Tibial nerve (tissue), 4 donors: Measurements from ENCODE around the gene PTOV1.

Source experiments
- CTCF ChIP-seq, 5 experiments: fragments of 200-600 bp in 3 of 5; fragments of 450-650 bp in 2 of 5; sonication (generic) in 3 of 5; IDR thresholded peaks; one replicate each; pipeline ENCODE4 v1.5.1; 2016 to 2019; ENCODE audit warnings: antibody characterized with exemption in 5 of 5, mild to moderate bottlenecking in 3 of 5, moderate library complexity in 2 of 5
- EP300 ChIP-seq, 2 donors: sonication (generic); formaldehyde crosslinking; IDR thresholded peaks; one replicate each; pipeline ENCODE4 v1.6.1; 2017; ENCODE audit warnings: antibody characterized with exemption in 2 of 2, mild to moderate bottlenecking in 1 of 2
- POLR2A ChIP-seq, 2 donors: fragments of 450-650 bp; IDR thresholded peaks; one replicate each; pipeline ENCODE4 v1.6.1; 2017; ENCODE audit warnings: antibody characterized with exemption in 2 of 2, mild to moderate bottlenecking in 2 of 2, moderate library complexity in 2 of 2

DNA sequence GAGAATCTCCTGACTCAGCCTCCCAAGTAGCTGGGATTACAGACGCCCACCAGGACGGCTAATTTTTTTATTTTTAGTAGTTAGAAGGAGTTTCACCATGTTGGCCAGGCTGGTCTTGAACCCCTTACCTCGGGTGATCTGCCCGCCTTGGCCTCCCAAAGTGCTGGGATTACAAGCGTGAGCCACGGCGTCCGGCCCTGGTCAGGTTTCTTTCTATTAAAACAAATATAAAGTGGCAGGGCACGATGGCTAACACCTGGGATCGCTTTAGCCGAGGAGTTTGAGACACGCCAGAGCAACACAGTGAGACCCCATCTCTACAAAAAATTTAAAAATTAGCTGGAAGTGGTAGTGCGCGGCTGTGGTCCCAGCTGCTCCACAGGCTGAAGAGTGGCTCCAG, 34.4 kb upstream of the PTOV1 start:
- TF ChIP-seq POLR2A (IDR thresholded peaks at IDR 0.05) (no peak), CTCF (IDR thresholded peaks at IDR 0.05) (no peak), EP300 (IDR thresholded peaks at IDR 0.05) (no peak)
